Parathyroid adenoma (tissue), 2 donors: ENCODE measurements around the gene ETV6.

ENCODE experiments used
- H2AFZ ChIP-seq: fragments of 300-600 bp; sonication (generic); one replicate; pipeline ENCODE4 v1.7.0; 2017; ENCODE audit warnings: antibody characterized with exemption, mild to moderate bottlenecking
- H3K27ac ChIP-seq: fragments of 300-600 bp; sonication (generic); one replicate; pipeline ENCODE4 v1.7.0; 2017
- H3K27me3 ChIP-seq: fragments of 300-600 bp; sonication (generic); one replicate; pipeline ENCODE4 v1.7.0; 2017; ENCODE audit warnings: low read length; ENCODE audit not compliant: control insufficient read depth, insufficient read depth
- H3K36me3 ChIP-seq: fragments of 300-600 bp; sonication (generic); one replicate; pipeline ENCODE4 v1.7.0; 2017; ENCODE audit warnings: low read length; ENCODE audit not compliant: control insufficient read depth, insufficient read depth
- H3K4me1 ChIP-seq: fragments of 300-600 bp; sonication (generic); one replicate; pipeline ENCODE4 v1.7.0; 2017; ENCODE audit warnings: control low read depth
- H3K4me2 ChIP-seq: fragments of 300-600 bp; sonication (generic); one replicate; pipeline ENCODE4 v1.7.0; 2017; ENCODE audit warnings: low read length
- H3K4me3 ChIP-seq: fragments of 300-600 bp; sonication (generic); one replicate; pipeline ENCODE4 v1.7.0; 2017; ENCODE audit warnings: low read depth, low read length
- H3K79me2 ChIP-seq: fragments of 300-600 bp; sonication (generic); one replicate; pipeline ENCODE4 v1.7.0; 2017; ENCODE audit warnings: control low read depth
- H3K9ac ChIP-seq: fragments of 300-600 bp; sonication (generic); one replicate; pipeline ENCODE4 v1.7.0; 2017; ENCODE audit warnings: mild to moderate bottlenecking
- H3K9me3 ChIP-seq: fragments of 300-600 bp; sonication (generic); one replicate; pipeline ENCODE4 v1.7.0; 2017; ENCODE audit warnings: low read length; ENCODE audit not compliant: control insufficient read depth
- TF ChIP-seq, protein P1 (sequence below): fragments of 300-600 bp; sonication (generic); IDR thresholded peaks from one replicate; pipeline ENCODE4 v1.7.0; 2017; ENCODE audit warnings: antibody characterized with exemption, mild to moderate bottlenecking
- donor health status: primary hyperparathyroidism.

Gene ETV6

DNA sequence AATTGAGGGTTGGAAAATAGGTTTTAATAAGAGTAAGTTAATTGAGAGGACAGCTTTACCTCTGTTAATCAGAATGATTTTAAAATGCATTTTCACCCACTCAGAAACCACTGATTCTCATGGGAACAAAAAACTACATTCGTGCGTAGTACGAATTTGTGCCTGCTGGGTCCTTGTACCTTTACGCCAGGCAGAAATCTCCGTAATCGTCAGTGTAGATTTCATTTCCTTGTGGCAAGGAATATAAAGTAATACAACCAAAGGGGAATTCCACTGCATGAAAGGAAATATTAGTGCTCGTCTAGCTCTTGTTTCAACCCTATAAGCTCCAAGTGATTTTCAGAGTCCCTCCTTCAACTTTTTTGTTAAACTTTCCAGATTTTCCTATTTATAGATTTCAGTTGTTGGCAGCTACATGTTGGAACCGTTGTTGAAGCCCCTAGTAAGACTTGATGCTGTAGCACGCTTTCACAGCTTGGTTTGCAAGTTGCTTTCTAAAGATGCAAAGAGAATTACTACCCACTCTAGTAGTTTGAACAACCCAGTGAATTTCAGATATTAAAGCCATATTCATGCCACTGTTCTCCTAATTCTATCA is 90.6 kb downstream of the ETV6 start:
- Histone ChIP-seq H3K4me2 (no peak overlapping the region), H3K4me3 (no peak overlapping the region), H3K4me1 (peaks cover 8% of the 10 kb centered on the region), H3K27ac (no peak overlapping the region), H3K9me3 (no peaks in the 10 kb centered on the region), H3K36me3 (peaks cover 3% of the 10 kb centered on the region), H3K27me3 (no peaks in the 10 kb centered on the region), H2AFZ (no peak overlapping the region), H3K79me2 (peaks cover 68% of the 10 kb centered on the region), H3K9ac (no peak overlapping the region)
- TF ChIP-seq, protein P1, sequence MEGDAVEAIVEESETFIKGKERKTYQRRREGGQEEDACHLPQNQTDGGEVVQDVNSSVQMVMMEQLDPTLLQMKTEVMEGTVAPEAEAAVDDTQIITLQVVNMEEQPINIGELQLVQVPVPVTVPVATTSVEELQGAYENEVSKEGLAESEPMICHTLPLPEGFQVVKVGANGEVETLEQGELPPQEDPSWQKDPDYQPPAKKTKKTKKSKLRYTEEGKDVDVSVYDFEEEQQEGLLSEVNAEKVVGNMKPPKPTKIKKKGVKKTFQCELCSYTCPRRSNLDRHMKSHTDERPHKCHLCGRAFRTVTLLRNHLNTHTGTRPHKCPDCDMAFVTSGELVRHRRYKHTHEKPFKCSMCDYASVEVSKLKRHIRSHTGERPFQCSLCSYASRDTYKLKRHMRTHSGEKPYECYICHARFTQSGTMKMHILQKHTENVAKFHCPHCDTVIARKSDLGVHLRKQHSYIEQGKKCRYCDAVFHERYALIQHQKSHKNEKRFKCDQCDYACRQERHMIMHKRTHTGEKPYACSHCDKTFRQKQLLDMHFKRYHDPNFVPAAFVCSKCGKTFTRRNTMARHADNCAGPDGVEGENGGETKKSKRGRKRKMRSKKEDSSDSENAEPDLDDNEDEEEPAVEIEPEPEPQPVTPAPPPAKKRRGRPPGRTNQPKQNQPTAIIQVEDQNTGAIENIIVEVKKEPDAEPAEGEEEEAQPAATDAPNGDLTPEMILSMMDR, result no peak

DNA sequence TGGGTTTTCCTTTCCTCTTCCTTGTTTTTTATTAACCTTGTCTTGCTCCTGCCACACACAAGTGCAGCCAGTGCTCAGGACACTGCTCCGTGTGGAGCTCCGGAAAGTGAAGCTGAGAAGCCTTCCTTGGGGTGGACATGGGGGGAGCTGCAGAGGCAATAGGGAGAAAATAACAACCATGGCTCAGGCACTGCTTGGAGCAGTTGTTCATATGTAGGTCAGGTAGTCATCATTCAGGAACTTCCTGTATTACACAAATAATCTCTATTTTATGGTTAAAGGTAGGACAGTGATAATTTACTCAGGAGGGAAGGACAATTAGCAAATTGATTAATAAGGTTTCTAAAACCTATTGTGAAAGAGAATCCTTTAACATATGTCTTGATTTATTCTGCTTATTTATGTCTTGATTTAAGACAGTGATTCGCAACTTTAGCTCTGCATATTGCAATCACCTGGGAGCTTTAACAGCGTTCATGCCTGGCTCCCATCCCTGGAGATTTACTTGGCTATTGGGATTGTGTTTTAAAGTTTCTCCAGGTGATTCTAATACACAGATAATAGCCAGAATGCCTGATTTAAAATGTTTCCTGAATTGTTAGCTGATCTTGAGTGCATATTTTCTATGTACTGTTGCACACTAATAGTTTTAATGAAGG is 92.1 kb downstream of the ETV6 start:
- Histone ChIP-seq H3K4me1 (peaks cover 8% of the 10 kb centered on the region), H3K9ac (no peak overlapping the region), H3K79me2 (peaks cover 70% of the 10 kb centered on the region), H3K27me3 (no peaks in the 10 kb centered on the region), H3K4me2 (no peak overlapping the region), H3K27ac (no peak overlapping the region), H3K9me3 (no peaks in the 10 kb centered on the region), H3K4me3 (no peak overlapping the region), H3K36me3 (no peaks in the 10 kb centered on the region), H2AFZ (no peak overlapping the region)
- TF ChIP-seq, protein P1, result no peak

DNA sequence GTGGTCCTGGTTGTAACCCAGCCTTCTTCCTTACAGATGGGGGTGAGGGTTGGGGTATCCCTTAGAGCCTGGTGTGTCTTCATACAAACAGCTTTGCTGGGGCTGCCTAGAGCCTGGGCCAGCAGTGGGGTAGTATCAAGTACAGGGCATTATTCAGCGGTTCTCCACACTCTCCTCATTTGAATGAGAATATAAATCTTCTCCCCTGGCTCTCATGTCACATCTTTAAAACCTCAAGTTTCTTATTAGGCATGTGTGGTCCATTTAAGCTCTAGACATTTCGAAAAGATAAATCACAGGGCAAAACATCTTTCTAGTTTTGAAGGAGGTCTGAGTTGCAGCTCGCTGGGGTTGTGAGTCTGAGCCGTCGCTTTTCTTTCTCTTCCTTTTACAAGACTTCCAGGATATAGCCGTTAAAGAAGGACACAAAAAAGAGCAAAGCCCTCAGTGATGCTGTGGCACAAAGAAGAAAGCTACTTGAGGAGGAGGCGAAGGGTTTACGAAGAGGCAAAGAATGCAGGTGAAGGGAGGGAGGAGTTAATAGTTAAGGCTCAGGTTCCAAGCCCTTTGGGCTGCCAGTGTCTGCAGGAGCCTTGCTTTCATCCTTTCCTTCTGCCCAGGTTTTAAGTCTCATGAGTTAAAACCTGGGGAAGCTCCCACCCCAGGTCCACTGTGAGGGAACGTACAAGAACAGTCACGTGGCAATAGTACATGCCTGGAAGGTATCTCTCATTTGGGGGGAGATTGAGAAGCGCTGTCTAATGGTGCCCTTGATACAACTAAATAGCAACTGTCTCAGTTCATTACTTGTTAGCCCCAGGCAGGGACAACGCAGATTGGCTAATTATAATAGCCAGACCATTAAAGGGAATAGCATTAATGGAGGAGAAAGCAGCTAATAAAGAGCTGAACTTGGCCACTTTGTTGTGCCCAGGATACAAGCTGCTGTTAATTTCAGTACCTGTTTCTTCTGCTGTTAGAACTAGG is 94.2 kb downstream of the ETV6 start:
- H3K27me3 ChIP-seq, result no peaks in the 10 kb centered on the region
- H3K9me3 ChIP-seq, result no peaks in the 10 kb centered on the region
- no peak overlapping the region for H3K4me2 ChIP-seq
- TF ChIP-seq, protein P1, result no peak
- H3K79me2 ChIP-seq, result peaks cover 62% of the 10 kb centered on the region
- no peak overlapping the region for H3K9ac ChIP-seq
- no peak overlapping the region for H3K27ac ChIP-seq
- no peaks in the 10 kb centered on the region for H3K36me3 ChIP-seq
- H3K4me1 ChIP-seq, result peaks cover 3% of the 10 kb centered on the region
- no peak overlapping the region for H2AFZ ChIP-seq
- no peak overlapping the region for H3K4me3 ChIP-seq

DNA sequence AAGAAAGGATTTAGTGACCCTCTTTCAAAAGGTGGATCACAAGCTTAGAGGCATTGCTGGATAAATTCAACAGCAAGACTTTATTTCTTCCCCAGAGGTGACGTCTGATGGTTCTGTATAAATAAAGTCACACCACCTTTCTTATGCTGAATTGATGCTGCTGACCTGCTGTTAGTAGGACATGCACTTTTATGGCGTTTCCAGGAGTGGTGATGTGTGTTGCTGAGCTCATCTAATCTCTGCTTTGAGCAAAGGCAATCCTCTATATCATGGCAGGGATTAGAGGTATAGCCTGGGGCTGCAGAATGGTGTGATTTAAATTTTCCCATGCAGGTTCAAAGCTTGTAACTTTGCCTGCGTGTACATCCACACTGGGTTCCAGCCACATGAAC is 94.9 kb downstream of the ETV6 start:
- no peaks in the 10 kb centered on the region for H3K27me3 ChIP-seq

More for the DNA sequence above, 94.9 kb downstream of the ETV6 start:
- Histone ChIP-seq H3K4me3 (no peak overlapping the region), H3K9ac (no peak overlapping the region), H3K36me3 (no peaks in the 10 kb centered on the region), H2AFZ (no peak overlapping the region), H3K4me2 (no peak overlapping the region), H3K9me3 (no peaks in the 10 kb centered on the region), H3K4me1 (peaks cover 2% of the 10 kb centered on the region), H3K27ac (no peak overlapping the region), H3K79me2 (peaks cover 61% of the 10 kb centered on the region)
- TF ChIP-seq, protein P1, result no peak
